CD4-positive, alpha-beta T cell treated with Interleukin-2 at 100 ng/mL for 4 hours (primary cell): ENCODE data around the gene KRTAP10-7.
"Not testable (repeated sequence)": the region's sequence is repeated elsewhere in the genome, so short reads cannot be mapped to it uniquely, and the experiment has no call there.

Experiments
- DNase-seq: peaks from one replicate; pipeline ENCODE4 v3.0.0-alpha.2; 2020; ENCODE audit warnings: low spot score

The KRTAP10-7 gene

DNA sequence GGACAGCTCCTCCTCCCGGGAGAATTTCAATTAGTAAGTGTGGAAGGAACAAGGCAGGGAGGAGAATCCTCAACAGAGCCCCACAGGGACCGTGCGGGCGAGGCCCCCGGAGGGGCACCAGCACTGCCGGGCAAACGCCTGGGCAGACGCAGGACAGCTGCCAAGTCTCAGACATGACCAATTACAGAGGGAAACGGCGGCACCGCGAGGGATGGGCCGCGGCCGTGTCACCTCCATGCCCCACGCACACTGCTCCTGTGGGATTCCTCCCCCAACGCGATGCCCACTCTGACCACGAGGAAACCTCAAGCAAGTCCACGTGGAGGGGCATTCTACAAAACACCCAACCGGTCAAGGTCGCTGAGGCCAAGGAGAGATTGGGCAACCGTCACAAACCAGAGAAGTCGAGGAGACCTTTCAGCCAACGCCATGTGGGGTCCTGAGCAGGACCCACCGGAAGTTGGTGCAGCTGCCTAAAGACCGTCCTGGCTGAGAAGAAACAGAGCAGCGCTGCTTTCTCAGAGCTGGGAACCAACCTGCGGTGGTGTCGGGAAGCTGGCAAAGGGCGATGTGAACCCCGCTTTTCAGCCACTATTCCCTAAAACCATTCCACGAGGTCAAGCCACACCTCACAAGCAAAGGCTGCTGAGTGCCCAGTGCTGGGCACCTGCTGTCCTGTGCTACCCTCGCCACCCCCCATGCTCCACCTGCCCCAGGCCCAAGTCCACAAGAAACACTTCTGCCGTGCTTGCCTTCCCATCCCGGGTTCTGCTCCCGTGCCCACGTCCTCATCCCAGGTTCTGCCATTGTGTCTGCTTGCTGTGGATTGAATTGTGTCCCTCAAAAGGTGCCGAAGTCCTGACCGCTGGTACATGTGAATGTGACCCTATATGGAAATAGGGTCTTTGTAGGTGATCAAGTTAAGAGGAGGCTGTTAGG lies 28.3 kb upstream of the KRTAP10-7 start:
- no peak for DNase-seq

DNA sequence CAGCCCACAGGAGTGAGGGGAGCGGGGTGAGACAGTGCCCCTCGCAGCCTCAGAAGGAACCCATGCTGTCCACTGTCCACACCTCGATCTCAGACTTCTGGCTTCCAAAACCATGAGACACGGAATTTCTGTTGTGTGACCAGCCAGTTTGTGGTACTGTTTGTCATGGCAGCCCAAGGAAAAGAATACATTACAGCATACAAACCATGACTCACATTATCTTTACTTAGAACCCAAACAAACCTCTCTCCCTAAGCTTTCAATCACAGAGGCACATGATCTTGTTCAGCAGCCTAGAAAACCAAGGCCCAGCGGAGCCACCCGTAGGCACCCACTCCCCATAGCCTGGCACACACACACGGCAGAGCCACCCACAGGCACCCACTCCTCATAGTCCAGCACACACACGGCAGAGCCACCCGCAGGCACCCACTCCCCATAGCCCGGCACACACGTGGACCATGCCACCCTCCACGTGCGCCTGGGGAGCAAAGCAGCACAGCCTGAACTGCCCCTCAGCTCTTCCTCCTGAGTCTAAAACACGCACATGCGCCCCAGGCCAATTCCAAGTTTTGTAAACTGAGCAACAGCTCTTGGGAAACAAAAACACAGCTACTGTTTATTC lies 27.3 kb upstream of the KRTAP10-7 start:
- DNase-seq = no peak

DNA sequence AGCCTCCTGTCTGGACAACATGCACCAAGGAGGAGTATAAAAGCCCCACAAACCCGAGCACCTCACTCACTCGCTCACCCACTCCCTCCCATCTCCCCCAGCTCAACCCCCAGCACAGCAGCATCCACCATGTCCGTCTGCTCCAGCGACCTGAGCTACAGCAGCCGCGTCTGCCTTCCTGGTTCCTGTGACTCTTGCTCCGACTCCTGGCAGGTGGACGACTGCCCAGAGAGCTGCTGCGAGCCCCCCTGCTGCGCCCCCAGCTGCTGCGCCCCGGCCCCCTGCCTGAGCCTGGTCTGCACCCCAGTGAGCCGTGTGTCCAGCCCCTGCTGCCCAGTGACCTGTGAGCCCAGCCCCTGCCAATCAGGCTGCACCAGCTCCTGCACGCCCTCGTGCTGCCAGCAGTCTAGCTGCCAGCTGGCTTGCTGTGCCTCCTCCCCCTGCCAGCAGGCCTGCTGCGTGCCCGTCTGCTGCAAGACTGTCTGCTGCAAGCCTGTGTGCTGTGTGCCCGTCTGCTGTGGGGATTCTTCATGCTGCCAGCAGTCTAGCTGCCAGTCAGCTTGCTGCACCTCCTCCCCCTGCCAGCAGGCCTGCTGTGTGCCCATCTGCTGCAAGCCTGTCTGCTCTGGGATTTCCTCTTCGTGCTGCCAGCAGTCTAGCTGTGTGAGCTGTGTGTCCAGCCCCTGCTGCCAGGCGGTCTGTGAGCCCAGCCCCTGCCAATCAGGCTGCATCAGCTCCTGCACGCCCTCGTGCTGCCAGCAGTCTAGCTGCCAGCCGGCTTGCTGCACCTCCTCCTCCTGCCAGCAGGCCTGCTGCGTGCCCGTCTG lies 26.6 kb upstream of the KRTAP10-7 start, which contains the start of gene KRTAP10-4:
Gene KRTAP10-4 (plus strand): TSS at position 100 of the 827 bp plus-strand sequence. CDS start 30 bp downstream, at position 130.
- not testable (repeated sequence) for DNase-seq

DNA sequence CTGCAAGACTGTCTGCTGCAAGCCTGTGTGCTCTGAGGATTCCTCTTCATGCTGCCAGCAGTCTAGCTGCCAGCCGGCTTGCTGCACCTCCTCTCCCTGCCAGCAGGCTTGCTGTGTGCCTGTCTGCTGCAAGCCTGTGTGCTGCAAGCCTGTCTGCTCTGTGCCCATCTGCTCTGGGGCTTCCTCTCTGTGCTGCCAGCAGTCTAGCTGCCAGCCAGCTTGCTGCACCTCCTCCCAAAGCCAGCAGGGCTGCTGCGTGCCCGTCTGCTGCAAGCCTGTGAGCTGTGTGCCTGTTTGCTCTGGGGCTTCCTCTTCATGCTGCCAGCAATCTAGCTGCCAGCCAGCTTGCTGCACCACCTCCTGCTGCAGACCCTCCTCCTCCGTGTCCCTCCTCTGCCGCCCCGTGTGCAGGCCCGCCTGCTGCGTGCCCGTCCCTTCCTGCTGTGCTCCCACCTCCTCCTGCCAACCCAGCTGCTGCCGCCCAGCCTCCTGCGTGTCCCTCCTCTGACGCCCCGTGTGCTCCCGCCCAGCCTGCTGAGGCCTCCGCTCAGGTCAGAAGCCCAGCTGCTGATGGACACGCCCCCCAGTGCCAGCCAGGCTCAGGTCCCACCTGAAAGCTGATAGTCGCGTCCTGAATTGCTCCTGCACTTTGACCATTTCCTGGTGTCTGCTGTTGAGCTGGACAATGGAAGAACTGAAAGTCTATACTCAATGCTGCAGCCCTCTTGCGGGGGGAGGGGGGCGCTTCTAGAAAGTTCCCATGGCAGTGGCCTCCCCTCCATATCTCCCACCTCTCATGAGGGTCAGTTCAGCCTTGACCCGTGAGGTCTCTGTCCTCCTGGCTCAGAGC lies 25.7 kb upstream of the KRTAP10-7 start:
- DNase-seq = no peak

DNA sequence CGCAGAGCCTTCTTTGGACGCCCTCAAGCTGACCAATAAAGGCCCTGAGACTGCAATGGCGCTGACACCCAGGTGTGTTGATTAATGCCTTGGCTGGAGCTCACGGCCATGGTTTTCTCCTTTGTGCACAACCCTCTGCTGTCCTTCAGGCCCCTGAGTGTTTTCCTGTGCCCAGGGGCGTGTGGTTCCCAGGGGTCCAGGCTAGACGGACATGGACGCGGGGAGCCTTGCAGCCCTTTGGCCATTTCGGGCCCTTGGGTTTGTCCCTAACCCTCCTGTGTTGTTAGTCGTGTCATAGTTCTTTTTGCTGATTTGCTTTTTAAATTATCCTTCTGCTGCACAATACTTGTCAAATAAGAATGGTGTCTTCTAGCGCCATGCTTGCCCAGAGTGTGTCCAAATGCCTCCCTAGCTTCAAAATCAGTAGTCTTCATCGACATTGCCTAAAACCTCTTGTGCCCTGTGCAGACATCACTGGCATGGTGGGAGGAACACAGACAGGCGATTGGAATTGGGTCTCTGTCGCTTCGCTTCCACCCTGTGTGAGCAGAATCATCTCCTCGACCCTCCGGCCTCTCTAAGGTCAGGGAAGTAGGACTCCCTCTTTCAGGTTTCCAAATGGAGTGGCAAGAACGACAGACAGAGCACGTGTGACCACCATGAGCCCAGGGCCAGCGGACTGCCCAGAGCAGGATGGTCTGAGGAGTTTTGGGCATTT lies 24.9 kb upstream of the KRTAP10-7 start:
- DNase-seq = no peak

DNA sequence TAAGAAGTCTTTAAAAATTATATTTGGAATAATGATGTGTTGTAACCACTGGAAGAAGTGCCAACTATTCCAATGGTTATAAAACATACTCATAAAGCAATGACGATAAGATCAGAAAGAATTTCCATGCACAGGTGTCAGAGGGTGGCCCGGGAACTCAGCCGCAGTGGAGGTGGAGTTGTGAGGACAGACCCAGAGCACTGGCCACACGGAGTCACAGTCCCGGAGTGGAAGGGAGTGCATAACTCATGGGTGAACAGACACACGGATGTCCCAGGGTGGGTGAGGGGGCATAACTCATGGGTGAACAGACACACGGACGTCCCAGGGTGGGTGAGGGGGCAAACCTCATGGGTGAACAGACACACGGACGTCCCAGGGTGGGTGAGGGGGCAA lies 24.4 kb upstream of the KRTAP10-7 start:
- DNase-seq = no peak

DNA sequence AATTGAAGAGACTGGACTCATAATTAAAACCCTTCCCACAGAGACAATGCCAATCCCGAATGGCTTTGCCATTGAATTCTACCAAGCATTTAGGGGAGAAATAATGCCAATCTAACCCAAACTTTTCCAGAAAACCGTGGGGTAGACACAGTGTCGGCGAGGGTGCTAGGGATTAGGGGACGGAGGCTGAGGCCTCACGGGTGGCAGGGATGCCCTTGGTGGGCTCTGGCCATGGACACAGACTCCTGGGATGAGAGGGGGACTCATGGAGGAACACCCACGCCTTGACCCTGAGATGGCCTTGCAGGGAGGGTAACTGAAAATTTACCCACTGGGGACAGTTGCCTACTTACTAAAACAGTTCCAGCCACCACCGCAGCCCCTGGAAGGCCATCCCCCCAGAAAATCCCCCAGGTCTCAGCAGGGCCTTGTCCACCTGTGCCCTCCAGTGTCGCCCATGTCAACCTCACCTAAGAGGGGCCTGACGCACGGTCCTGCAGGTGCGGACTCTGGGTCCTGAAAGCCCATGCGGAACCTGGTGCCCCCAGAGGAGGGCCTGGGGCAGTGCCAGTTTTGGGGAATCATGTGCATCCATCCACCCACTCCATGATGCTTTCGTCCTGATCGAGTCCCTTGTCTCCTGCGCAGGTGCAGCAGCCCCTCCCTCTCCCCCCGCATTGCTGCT lies 21.9 kb upstream of the KRTAP10-7 start:
- DNase-seq = no peak

DNA sequence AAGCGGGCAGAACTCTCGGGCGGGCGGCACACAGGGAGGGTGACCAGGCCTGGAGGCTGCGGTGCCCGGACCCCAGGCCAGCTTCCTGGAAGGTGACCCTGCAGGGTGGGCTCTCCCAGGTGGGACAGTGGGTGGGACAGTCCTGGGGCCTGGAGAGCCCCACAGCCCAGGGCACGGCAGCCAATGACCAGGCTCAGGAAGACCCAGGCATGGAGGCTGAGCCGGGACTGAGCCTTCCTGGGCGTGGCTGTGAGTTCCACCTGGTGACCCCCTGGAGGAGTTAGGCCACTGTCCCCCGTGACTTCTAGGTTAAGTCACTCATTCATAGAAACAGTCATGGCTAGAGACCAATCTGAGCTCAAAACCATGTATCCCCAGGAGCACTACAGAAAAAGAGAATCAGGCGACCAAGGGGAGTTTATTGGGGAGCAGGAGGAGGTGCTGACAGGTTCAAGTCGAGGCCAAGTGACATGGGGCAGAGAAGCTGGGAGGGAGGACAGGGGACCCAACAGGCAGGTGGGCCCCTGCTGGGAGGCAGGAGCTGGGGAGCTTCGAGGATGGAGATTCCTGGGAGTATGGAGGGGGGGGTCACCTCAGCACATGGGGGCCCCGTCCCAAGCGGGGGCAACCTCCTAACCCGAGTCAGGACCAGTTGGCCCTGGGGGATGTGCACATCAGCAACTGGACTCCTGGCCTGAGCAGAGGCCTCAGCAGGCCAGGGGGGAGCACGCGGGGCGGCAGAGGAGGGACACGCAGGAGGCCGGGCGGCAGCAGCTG lies 21.2 kb upstream of the KRTAP10-7 start:
- no peak for DNase-seq

DNA sequence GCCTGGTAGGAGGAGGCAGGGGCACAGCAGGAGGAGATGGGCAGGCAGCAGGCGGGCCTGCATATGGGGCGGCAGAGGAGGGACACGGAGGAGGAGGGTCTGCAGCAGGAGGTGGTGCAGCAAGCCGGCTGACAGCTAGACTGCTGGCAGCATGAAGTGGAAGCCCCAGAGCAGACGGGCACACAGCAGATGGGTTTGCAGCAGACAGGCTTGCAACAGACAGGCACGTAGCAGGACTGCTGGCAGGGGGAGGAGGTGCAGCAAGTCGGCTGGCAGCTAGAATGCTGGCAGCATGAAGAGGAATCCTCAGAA lies 20.6 kb upstream of the KRTAP10-7 start:
- DNase-seq = no peak

DNA sequence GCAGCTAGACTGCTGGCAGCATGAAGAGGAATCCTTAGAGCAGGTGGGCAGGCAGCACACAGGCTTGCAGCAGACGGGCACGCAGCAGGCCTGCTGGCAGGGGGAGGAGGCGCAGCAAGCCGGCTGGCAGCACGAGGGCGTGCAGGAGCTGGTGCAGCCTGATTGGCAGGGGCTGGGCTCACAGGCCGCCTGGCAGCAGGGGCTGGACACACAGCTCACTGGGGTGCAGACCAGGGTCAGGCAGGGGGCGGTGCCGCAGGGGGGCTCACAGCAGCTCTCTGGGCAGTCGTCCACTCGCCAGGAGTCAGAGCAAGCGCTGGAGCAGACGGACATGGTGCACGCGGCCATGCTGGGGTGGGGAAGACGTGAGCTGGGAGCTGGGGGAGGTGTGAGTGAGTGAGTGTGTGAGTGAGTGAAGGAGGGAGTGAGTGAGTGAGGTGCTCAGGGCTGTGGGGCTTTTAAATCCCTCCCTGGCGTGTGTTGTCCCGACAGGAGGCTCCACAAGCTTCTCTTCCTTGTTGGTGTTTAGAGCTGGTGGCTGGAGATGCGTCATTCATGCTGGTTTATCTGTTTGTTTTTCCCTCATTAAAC lies 20.1 kb upstream of the KRTAP10-7 start, which contains the start of gene KRTAP10-5:
Gene KRTAP10-5 (minus strand): TSS at position 374 of the 591 bp plus-strand sequence. CDS start 26 bp downstream, at position 348.
- DNase-seq = not testable (repeated sequence)

DNA sequence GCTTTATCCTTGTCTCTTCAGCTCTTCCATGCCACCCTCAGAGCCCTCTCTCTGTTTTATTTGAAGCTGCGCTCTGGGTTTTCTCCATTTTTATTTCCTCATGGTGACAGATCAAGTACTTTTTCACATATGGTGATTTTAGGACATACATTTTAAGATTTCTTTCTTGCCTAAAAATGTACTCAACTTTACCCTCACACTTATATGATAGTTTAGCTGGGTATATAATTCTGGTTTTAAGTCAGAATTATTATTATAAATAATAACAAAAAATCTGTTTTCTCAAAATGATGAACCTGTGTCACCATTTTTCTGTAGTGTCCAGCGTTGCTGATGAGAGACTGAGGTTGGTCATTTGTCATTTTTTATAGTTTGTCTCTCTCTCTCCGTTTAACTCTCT lies 19.2 kb upstream of the KRTAP10-7 start:
- DNase-seq = no peak

DNA sequence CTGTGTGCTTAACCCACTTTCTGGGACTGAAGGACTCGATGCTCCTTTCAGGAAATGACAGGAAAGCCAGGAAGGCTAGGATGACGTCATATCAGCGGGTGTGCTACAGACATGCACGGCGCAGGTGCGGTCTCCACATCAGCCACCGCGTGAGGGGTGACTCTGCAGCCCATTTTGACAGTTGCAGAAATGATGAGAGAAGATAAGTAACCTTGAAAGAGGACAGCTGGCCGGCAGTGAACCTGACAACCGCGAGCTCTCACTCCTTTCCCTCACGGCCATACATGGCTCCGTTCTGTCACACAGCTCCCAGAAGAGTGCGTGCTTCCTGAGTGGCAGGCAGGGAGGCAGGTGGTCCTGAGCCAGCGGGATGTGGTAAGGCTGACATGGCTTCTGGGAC lies 18.3 kb upstream of the KRTAP10-7 start:
- no peak for DNase-seq

DNA sequence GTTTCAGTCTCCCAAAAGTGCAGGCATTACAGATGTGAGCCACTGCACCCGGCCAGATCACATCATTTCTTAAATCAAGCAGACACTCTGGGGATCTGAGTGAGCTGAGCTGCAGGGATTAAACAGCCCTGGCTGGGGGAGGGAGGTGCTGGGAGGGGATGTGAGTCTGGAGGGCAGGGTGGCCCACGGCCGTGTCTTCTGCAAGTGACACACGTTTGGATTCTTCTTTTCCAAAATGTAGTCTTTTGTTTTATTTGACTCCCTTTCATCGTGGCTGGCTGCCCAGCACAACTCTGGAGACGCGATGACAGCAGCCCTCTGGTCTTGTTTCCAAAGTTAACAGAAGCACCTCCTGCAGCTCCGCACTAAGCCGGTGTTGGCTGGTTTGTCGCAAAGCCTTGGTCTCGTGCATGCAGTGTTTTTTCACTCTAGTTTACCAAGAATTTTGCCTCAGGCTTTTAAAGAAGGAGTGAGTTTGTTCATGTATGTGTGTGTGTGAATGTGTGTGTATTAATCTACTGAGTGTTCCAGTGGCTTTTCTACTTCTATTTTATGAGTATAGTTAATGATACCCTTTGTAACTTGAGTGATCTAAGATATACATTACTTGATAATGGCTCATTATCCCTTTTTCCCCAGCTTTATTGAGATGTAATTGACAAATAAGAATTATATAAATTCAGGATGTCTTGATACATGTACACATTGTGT lies 17.2 kb upstream of the KRTAP10-7 start:
- no peak for DNase-seq

DNA sequence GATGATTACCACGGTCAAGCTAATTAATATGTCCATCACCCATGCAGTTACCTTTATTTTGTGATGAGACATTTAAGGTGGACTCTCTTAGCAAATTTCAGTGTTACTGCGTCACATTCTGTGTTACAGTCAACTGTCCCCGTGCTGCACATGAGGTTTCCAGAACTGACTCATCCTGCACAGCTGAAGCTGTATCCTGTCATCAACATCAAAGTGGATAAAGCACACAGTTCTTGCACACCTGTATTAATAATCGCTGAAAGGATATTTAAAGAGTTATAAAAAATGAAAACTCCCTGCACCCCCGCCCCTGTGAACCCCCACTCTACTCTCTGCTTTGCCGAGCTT lies 16.6 kb upstream of the KRTAP10-7 start:
- peak; percentile 42 for DNase-seq

DNA sequence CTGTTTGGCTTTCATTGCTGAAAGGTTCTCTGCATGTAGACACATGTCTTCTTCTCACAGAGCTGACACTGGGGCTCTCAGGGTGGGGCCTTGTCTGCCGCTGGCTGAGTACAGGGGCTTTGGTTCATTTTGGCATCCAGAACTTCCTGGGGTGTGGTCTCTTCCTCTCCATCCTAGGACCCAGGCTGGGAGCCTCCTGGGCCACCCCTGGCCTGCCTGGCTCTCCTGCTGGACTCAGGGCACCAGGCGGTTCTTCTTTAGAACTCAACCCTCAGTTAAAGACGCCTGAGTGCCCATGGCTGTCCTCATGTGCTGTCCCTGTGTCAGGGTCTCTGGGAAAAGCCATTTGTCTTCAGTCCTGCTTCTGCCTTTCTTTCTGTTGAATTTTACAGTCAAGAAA lies 14.5 kb upstream of the KRTAP10-7 start:
- DNase-seq = no peak

DNA sequence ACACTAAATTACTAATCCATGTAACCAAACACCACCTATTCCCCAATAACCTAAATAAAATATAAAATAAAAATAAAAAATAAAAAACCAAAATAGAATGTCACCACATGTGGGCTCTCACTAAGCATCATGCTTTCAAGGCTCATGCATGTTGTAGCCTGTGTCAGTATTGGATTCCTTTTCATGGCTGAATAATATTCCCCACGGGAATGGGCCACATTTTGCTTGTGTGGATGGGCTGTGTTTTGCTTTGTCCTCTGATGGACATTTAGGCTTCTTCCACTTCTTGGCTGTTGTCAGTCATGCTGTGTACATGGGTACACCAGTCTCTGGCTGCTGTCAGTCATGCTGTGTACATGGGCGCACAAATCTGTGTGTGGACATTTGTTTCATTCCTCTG lies 11.3 kb upstream of the KRTAP10-7 start:
- DNase-seq = no peak

DNA sequence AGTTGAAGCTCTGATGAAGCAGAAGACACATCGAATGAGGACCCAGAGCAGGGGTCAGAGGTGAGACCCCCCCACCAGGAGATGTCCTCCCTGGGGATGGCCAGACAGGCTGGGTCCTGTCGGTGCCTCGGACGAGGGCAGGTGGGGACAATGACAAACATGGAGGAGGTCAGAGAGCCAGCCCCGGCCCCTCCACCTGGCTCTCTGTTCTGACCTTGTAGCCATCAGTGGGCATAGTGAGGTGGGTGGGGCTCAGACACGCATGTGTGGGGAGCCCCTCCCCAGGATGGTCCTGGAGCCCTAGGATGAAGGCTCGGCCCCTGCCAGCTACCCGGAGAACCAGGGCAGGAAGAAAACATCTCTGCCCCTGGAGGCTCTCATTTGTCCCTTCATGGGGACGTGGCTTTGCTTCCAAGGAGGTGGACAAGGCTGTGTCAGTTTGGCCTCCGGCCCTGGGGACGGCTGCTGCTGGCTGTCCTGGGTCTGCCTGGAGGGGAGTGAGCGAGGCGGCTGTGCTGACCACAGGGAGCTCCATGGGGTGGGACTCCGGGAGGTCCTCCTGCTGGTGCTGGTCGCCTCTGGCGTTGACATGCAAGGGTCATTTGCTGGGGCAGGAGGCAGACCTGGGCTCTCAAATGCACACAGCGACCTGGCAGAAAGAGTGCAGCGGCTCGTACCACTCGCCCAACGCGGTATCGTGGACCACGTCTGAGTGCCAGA lies 10.7 kb upstream of the KRTAP10-7 start:
- DNase-seq = no peak

DNA sequence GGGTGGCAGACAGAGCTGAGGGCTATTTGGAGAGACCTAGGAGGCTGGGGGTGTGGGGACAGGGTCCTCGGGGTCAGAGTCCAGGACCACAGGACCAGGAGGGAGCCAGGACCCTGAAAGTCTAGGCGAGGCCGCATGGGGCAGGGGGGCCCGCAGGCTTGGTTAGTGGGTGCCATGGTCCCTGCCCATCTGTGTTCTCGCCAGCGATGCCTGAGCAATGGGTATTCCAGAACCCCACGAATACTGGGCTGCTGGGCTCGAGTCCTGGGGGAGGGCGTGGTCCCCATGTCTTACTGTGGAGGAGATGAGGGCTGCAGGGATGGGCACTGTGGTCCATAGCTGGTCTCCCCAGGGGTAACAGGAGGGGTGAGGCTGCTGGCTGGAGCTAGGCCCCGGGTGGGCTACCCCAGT lies 10.1 kb upstream of the KRTAP10-7 start:
- DNase-seq = no peak
